Astrocyte (in vitro differentiated cells and primary cell): ENCODE measurements around the gene UGT1A5.

Experiments
- EZH2 ChIP-seq: IDR thresholded peaks from 2 replicates; pipeline ENCODE4 v1.6.1; 2012; ENCODE audit warnings: mild to moderate bottlenecking, low read length, inconsistent platforms; ENCODE audit not compliant: insufficient read depth
- TF ChIP-seq, protein P1 (sequence below): IDR thresholded peaks from 2 replicates; pipeline ENCODE4 v1.5.1; 2011; ENCODE audit warnings: low read depth, mild to moderate bottlenecking, inconsistent platforms, low read length, moderate library complexity; ENCODE audit not compliant: insufficient read depth

DNA sequence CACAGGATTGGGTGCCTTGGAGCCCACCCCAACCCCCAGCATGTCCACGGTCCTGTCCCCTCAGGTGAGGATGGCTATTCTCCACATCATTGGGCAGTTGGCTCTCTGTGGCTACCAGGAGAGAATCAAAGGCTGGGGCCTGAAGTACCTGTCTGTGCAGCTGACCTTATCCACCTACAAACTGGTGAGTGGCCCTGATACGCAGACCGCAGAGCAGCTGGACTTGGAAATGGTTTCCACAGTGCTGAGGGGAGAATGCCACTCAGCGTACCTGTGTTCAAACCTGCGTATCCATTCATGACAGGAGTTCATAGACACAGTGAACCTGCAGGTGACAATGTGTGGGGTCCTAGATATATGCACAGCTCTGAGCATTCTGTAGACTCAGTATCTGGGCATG, 87.0 kb downstream of the UGT1A5 start:
- TF ChIP-seq, protein P1, sequence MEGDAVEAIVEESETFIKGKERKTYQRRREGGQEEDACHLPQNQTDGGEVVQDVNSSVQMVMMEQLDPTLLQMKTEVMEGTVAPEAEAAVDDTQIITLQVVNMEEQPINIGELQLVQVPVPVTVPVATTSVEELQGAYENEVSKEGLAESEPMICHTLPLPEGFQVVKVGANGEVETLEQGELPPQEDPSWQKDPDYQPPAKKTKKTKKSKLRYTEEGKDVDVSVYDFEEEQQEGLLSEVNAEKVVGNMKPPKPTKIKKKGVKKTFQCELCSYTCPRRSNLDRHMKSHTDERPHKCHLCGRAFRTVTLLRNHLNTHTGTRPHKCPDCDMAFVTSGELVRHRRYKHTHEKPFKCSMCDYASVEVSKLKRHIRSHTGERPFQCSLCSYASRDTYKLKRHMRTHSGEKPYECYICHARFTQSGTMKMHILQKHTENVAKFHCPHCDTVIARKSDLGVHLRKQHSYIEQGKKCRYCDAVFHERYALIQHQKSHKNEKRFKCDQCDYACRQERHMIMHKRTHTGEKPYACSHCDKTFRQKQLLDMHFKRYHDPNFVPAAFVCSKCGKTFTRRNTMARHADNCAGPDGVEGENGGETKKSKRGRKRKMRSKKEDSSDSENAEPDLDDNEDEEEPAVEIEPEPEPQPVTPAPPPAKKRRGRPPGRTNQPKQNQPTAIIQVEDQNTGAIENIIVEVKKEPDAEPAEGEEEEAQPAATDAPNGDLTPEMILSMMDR, result no peak
- TF ChIP-seq EZH2, result no peak
